Measurements from ENCODE around the gene GALT.
A peak's percentile ranks its signal among the peaks of the same experiment; 100 is the strongest.

GALT gene

DNA sequence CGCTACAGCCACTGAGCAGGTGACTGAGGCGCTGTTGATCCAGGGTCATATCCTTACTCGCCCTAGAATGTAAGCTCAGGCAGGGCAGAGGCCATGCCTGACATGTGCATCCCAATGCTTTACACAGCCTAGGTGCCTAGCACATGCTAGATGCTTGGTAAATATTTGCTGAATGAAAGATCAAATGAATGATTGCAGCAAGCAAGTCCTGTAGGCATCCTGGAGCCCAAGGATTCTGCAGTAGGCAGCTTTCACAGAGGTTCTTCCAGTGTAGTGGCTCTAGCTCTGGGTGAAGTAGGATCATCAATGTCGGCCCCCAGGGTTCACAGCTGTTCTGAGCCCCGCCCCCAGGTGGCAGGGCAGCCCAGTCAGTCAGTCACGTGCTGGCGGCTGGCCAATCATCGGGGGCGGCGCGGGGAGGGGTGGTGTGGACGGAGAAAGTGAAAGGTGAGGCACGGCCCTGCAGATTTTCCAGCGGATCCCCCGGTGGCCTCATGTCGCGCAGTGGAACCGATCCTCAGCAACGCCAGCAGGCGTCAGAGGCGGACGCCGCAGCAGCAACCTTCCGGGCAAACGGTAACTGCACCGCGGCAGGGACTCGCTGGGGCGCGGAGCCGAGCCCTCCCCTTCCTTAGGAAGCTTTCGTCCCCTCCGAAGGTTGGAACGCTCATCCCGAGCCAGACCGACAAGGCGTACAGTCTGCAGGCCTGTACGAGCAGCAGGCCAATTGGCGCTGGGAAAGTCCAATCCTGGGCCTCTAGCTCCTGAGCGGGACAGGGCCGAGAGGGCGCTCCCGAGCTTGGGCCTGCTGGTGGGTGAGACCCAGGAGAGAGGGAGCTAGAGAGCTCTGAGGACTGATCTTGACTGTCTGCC, at the start of gene GALT:
TSS of gene GALT (plus strand) at position 465 of the 873 bp plus-strand sequence. CDS start at position 495, 30 bp downstream.
- DNase-seq = peak; percentile 41

DNA sequence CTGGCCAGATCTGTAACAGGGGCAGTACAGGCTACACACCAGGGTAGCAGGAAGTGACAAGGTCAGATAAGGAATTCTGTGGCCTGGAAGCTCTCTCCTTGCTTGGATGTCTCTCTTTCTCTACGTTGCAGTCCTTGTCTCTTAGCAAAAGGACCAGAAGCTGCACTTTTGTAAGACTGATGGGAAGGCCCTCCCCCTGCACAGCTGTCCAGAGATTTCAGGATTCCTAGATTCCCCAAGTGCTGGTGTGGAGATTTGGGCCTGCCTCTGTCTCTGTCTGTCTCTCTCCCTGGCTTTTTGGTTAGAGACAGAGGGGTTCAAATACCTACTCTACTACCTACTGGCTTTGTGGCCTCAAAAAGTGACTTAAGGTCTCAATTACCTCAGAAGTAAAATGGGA, 46.9 kb upstream of the GALT start:
- DNase-seq = no peak

DNA sequence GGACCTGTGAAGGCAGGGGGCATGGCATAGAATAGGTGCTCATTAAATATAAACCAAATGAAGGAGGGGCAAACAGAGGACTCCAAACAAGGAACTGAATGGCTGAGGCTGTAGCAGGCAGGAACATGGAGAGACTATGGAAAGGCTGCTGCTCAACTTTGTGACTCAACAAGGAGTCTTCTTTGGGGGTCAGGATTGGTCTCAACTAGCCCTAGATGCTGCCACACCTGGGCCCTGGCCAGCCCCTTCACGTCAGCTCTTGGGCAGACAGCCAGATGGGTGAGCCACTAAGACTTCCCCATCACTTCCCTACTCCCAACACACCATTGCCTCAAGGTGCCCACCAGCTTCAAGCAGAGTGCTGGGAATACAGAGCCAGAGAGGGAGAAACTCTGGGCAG, 45.6 kb upstream of the GALT start:
- DNase-seq = no peak

DNA sequence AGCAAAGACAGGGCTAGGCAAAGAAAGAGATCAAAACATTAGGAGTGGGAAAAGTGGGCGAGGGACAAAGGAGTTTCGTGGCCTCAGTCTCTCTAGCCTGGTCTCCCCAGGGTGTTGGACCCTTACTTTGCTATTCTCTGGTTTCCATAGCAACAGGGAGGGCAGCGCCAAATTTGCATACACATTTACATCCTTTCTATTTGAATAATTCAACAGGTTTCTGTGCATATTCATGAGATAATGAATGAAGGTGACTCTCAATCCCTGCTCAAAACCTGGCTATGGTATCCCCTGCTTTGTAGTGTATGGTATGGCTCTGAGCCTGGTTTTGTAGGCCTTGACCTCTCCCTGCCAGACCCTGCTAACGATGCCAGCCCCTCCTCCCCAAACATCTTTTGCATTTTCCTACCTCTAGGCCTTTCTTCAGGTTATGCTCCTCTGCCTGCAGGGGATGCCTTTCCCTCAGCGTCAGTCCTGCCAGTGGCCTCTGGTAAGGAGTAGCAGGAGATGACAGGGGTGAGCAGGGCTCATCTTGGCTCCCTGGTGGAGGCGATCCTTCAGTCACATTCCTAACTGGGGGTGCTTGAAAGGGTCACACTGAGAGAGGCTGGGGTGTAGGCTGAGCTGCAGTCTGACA, 44.4 kb upstream of the GALT start:
- no peak for DNase-seq

DNA sequence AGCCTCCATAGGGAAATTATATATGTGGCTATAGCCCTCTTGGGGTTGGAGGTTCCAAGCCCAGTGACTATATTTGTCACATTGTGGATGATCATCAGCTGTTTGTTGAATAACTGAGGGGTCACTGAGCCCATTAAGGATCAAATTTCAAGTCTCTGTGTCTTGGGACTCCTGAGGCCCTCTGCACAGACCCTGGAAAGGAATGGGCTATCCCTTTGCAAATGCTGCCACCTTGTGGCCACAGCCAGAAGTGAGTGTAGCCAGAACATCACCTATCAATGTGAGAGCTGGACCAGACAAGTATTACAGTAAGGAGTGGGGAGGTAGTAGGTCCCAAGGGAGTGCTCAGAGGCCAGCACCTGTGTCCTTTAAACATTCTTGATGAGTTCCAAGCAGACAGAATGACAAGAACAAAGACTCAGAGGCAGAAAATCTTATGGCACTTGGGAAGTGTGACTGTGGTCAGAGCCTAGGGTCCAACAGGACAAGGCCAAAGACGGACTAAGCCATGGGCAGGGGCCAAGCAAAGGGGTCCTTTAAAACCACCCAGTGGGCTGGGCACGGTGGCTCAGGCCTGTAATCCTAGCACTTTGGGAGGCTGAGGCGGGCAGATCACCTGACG, 42.8 kb upstream of the GALT start:
- no peak for DNase-seq

DNA sequence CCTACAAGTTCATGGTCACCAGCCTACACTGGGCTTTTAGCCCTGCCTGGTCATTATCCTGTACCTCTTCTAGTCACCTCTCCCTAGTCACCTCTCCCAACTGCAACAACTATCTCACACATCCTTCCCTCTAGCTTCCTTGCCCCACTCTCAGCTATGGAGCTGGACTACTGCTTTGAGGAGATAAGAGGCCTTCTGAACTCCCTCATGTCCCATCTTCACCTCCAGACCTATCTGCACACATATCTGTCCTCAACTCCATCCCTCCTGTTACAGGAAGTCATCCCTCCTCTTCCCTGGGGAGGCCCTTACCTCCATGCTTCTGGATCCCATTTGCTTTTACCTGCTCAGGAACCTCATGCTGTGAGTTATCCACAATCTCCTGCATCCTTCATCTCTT, 40.3 kb upstream of the GALT start:
- no peak for DNase-seq

DNA sequence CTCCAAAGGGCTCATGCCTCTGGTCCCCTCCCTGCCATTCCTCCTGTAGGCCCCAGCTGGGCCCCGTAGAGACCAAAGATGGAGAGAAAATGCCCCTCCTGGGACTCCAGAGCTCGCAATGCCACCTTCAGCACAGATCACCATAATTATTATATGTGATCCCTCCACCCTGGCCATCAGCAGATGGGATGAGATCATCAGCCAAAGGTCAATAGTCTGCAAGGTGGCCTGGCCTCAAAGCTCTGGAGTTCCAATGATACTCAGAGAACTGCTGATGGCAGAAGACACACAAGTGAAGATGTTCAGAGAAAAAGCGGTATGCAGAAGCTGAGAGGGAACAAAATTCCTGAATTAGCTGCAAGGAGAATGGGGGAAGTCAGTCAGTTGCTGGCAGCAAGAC, 39.6 kb upstream of the GALT start:
- DNase-seq = no peak

DNA sequence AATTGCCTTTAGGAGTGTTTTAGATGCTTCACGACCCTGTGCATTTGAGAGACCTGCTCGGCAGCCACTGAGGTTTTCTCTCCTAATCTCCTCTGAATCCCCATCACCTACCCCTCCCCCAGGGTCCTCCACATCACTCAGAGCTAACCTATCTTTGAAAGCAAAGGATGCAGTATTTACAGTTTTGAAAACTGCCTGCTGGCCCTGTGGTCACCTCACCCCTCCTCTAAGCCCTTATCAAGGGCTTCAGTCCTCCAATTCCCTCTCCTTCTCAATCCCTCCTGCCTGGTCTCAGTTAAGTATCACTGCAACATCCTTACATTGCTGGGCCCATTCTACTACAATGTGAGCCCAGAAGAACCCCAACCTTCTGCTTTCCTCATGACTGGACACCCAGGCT, 39.1 kb upstream of the GALT start:
- no peak for DNase-seq

DNA sequence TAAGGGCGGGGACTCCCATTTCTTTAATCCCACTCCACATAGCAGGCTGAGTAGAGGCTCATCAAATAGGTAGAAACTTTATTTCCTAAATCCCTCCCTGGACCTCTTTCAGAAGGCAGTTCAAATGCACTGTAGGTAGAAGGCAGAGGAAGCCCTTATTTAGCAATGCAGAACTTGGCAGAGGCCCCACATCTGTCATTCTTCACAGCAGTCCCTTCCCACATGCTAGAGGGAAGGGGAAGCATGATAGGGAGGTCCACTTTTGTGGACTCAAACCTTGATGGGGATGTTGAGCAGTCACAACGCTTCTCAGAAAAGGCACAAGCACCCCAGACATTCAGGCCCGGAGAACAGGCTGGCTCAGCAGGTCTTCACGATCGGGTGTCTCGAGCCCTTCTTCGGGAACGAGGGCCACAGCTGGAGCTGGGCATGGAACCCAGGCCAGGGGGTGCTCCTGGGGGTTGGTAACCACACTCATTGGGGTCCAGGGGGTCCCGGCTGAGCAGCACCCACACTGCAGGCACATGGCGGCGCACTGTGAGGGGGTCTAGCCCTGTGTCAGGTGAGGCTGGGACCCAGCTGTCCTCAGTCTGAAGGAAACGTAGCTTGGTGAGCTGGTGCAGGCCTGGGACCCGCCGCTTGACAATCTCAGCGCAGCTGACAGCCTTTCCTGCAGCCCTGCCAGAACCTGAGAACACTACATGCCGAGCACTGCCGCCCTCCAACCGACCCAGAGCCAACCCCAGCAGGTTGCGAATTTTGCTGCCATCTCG, 35.9 kb upstream of the GALT start:
- DNase-seq = no peak

DNA sequence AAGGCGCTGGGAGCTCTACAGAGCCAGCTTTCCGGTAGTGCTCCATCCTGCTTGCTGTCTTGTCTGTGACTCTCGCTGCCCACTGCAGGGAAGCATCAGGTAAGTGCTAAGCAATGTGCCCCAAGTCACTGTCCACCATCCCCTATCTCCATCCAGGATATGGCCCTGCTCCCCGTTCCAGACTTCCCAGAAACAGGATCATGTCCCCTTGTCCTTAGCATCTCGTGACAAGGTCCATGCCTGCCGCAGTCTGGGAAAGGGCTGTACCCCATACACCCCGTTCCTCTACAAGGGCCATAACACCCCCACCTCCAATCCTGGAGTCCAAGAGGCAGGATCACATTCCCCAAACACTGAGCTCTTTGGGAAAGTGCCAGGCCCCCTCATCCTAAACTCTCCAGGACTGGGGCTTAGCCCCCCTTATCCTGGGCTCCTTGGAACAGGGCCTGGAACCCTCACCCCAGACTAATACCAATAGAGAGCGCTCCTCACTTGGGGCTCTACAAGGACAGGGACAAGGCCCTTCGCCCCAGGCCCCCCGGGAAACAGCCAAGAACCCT, 35.1 kb upstream of the GALT start:
- no peak for DNase-seq

DNA sequence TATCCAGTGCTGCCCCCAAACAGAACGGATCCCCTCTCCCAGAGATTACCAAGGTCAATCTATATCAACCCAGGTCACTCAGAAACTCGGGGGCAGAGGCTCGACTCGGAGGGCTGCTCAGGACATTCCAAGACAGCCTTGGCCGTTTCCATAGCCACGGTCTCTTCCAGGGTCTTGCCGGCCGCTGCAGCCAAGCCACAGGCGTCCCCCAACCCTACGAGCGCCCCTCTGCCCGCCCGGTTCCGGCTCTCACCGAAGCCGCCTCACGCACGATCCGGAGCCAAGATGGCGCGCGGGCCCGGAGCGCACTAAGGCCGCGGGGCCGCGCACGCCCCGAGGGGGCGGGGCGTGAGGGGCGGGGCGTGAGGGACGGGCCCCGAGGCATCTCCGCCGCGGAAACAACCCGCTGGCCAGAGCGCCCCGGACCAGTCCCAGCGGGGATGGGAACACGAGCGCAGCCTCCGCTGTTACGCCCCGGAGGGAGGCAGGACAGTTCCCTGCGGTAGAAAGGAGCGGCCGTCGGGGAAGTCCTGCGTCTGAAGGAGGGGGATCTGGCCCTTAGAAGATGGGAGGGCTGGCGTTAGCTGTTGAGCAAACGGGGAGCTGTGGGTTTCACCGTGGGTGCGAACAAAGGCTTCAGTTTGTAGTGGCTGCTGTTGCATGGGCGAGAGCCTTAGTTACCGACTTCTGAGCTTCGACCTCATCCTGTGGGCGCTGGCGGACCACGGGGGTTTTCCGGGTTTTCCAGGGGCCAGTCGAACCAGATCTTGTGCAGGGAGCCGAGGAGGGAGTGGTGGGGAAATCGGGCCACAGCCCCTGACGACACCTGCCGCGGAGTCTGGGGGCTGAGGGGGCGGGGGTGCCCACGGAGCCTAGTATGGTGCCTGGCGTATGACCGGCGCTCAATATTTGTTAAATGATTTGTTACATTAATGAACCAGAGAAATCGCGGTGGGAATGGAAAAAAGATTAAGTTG, 34.4 kb upstream of the GALT start, which contains the start of gene RPP25L:
TSS of gene RPP25L (minus strand) at position 287 of the 977 bp plus-strand sequence. CDS start 801 bp downstream, outside the sequence.
- peak; percentile 25 for DNase-seq

DNA sequence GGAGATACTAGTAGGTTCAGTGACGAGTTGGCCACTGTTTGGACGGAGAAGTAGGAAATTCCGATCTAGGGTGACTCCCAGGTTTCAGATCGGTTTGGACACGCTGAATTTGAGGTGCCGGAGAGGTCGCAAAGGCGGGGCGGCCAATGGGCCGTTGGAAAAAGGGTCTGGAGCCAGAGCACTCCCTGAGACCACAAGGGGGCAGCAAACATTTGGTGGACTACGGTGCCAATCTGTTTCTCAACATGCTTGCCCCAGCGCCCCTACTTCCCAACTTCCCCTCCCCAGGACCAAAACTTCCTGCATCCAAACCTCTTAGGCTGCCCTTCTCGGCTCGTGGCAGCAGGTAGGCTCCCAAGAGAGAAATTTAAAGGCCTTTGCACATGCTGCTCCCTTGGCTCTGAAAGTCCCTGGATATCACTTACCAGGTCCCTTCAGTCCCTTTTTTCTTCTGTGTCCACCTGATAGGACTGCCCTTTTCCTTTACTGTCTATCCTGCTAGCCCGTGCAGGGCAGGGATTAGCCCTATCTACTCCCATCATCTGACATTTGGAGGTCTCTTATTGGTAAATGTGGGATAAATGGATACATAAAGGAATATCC, 33.6 kb upstream of the GALT start:
- no peak for DNase-seq

DNA sequence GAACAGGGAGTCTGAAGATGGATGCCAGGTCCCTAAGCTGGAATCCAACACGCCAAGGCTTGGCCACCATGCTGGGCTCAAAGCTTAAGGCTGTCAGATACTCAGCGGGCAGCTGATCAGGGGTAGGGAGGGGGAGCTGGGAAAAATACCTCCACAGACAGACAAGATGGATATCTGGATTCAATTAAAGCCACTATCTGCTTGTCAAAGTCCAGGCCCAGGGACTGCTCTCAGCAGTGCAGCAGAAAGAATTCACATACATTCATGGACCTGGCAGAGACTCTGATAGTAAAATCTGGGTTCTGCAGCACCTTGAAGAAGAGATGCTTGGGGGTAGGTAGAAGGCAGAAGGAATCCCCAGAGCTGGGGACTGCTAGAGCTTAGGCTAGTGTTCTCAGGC, 31.3 kb upstream of the GALT start:
- DNase-seq = no peak

DNA sequence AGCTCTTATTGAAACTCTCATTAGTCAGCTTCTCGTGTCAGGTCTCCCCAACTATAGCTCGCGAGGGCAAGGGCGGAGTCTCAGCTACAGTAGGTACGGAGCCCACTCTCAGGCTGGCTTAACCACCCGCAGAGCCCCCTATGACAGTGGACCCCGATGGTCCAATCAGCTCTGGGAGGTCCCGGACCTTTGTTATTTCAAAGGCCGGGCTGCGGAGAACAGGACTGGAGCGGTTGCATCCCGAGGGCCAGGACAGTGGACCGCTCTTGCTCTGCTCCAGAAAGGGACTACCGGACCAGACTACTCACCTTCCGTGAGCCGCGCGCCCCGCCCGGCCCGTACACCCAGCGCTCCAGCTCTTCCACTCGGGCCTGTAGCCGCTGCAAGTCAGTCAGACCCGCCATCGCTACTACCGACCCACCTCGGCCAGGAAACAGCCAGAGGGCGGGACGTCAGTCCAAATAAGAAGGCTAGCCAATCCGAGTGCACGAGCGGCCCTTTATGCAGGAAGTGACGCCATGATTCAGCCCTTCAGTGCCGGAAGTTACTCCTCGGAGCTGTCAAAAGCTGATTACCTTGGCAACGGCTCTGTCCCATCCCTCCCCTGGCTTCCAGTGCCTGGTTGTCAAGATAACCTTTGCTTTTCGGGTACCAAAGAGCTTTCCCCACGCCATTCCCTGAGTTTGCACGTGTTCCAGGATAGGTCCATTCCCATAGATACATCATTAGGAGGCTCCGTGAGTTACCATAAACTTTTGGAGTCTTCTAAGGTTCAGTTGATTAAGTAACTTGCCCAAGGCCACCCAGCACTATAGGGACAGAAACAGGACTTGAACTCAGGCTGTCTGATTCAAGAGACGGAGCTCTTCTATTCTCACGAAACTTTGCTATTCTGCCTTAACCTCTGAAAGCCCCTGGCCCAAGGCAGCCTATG, 26.1 kb upstream of the GALT start, which contains the start of gene DCTN3:
TSS of gene DCTN3 (minus strand) at position 435 of the 934 bp plus-strand sequence. CDS start at position 404, 31 bp downstream.
- DNase-seq = peak; percentile 15

DNA sequence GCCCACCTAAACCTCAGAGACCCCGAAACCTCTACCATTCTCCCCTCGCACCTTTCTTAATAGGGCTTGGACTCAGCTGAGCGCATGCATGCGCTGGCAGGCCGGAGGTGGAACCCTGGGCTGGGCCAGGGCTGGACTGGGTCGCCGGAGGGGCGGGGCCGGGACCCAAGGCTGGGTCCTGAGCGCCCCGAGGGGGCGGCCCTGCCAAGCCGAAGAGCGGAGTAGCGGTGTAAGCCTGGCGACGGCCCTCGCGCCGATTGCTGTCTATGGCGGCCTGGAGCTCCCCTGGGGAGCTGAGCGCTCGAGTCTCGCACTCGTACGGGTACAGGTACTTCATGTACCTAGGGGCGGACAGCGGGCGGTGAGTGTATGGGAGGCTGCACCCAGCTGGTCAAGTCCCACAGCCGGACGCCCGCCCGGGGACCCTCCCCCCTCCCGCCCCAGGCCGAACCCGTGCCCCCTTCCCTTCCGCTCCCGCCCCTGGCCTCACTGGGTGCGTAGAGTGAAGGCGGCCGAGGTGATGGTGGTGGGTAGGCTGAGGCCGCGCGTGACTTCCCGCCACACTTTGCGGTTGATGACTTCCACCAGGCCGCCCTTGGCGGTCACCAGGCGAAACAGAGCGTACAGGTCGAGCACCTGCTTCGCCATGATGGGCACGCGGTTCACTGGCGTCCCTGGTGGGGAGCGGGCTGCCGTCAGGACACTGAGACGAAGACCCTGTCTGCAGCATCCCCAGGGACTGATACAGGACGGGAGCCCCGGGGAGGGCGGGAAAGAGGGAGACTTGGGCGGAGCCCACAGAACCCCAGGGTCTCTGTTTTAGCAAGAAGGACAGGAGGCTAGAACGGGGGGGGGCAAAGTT, 22.9 kb upstream of the GALT start:
- no peak for DNase-seq

DNA sequence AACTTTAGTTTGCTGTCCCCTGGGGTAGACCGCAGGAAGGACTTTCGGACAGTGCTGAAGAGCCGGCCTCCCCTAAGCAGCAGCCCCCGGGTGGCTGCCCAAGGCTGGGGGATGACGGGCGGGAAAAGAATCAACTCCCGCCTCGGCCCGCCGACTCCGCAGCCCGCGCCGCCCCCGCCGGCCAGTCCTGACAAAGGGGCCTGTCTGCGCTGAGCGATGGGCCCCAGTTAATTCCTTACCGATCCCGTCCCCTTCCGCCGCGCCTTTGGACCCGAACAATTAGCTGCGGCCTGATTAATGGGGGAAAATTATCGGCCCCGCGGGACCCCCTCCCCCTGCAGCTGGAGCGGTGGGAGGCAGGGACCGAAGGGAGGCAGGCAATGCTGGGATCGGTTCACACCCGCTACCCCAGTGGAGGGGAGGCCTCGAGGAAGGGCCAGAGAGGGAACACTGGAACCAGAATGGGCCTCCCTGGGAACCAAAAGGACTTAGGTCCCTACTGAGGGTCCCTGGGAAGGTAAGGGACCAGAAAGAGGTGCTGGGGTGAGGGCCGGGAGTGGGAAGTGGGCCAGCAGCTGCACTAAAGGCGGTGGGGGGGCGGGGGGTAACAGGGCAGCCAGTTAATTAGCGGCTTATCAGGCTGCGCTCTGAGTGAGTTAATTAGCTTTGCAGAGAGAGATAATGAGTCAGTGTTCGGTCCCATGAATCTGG, 21.8 kb upstream of the GALT start:
- DNase-seq = no peak

DNA sequence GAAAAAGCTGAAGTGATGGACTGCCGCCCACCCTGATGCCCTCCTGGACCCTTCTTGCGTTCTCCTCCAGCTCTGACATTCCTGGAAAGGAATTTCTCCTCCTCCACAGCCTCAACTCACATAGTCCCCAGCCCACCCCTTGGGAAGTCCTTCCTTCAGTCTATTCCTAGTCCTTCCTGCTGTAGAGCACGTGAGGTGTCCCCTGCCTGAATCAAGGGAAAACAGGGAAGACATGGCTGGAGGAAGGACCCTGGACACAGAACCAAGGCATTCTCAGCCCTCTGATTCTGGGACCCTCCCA, 21.3 kb upstream of the GALT start:
- no peak for DNase-seq
